NCI-H82 treated with DMSO at 0.1 percent for 48 hours (cell line): ENCODE data around the gene ZNF701.
"Not testable (repeated sequence)": the region's sequence is repeated elsewhere in the genome, so short reads cannot be mapped to it uniquely, and the experiment has no call there.

Source experiments
- DNase-seq: peaks from one replicate; lab custom pipeline; 2025; ENCODE audit not compliant: unreplicated experiment; lab: John Stamatoyannopoulos, UW

ZNF701 gene

DNA sequence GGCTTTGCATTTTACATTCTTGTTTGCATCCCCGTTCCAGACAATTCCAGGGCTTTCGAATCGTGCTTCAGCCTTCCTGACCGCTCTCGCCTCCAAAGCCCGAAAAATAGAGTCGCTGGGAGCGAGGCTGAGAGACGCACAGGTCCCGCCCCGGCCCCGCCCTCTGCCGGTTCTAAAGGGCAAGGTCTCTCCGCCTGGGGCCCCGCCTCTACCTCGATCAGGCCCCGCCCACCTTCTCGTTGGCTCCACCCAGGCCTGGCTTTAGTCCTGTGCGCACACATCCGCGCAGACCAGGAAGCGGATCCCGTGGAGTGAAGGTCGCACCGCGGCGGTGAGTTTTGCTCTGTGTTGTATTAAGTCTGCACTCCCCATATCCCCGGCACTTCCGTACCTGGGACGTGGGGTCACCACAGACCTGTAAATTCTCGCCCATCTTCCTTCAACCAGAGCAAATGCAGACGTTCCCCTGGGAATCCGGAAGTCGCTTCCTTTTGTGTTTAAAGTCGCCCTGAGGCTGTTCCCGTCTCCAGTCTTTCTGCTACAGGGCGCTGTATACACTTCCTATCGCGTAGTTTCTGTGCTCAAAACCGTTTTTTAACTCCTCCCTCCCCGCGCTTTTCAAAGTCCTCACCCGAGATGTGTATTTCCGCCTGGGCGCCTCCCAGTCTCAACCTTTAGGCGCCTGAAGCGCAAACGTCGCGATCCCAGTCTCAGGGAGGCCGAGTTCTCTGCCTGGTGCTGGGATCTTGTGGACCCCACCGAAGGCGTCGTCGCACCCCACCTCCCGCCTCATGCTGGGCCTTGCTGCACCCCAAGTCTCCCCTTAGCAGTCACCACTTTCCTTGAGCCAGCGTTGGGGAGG is at the start of gene ZNF701:
TSS of gene ZNF701 (plus strand) at position 288 of the 862 bp plus-strand sequence. CDS start 3,861 bp downstream, outside the sequence.
- DNase-seq, result peak; percentile 59

DNA sequence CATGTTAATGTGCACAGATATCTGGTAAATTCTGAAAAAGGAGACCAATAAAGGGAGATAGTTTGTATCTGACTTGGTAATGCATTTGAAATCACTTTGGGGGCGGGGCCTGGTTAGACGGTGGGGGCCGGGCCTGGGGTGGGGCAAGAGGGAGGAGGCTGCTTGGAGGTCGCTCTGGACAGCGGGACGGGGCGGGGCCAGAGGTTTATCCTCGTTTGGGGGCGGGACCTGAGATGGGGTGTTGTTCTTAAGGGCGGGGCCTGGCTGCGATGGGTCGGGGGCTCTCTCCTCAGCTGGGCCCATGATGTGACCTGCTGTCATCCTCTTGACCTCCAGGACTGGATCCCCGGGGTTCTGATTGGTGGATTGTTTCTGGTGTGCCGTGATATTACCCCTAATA is 47.5 kb upstream of the ZNF701 start:
- DNase-seq, result no peak

DNA sequence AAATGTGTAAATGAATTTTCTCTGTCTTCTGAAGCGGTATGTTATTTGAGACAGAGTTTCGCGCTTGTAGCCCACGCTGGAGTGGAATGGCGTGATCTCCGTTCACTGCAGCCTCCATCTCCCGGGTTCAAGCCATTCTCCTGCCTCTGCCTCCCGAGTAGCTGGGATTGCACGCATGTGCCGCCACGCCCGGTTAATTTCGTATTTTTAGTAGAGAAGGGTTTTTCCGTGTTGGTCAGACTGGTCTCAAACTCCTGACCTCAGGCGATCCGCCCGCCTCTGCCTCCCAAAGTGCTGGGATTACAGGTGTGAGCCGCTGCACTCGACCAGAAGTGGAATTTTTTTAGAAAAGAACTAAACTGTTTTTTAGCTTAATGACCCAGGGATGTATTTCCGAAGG is 46.0 kb upstream of the ZNF701 start:
- DNase-seq, result no peak

DNA sequence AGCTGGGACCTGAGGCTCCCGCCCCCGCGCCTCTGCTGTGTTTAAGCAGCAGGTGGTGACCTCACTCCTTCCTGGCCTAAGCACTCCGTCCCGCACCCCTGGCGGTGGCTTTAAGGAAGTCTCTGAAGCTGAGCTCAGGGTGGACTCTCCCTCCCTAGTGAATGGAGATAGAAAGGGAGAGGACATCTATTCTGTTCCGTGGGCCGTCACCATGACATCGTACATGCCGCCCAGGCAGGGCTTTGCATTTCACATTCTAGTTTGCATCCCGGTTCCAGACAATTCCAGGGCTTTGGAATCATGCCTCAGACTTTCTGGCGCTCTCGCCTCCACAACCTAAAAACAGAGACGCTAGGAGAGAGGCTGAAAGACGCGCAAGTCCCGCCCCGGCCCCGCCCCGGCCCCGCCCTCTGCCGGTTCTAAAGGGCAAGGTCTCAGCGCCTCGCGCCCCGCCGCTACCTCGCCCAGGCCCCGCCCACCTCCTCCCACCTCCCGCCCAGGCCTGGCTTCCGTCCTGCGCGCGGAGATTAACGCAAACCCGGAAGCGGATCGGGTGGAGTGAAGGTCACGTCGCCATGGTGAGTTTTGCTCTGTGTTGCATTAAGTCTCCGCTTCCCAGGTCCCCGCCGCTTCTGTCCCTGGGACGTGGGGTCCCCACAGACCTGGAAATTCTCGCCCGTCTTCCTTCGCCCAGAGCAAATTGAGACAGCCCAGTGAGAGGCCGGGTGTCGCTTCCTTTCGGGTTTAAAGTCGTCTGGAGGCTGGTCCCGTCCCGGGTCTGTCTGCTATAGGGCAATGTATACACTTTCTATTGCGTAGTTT is 42.7 kb upstream of the ZNF701 start, which contains the start of gene ZNF808:
TSS of gene ZNF808 (plus strand) at position 535 of the 822 bp plus-strand sequence. CDS start 15,617 bp downstream, outside the sequence.
- peak; percentile 83 for DNase-seq

DNA sequence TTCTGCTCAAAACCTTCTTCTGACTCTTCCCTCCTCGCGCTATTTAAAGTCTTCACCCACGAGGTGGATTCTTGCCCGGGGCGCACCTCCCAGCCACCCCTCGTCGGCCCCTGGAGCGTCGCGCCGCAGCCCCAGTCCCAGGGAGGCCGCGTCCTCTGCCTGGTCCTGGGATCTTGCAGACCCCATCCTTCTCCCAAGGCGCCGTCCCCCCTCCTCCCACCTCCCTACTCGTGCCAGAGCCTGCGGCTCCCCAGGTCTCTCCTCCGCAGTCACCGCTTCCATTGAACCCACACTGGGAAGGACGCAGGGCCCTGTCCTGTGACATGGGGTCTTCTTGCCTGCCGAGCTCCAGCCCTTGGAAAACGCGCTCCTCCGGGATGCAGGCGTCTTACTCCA is 42.1 kb upstream of the ZNF701 start:
- no peak for DNase-seq

DNA sequence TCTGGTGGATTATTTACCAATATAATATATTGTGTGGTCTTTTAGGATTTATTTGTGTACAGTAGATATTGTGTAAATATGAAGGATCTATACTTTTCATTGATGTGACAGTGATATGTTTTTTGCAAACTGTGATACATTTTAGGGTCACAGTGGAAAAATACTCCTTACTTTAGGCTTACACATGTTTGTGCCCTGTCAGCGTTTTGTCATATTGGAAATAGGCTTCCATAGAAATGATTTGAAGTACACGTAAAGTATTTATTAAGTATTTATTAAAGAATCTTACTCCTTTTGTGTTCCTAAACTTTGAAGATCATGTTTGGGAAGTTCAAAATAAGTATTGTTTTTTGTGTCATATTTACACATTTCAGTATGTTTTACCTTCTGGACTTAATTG is 37.6 kb upstream of the ZNF701 start:
- DNase-seq, result no peak

DNA sequence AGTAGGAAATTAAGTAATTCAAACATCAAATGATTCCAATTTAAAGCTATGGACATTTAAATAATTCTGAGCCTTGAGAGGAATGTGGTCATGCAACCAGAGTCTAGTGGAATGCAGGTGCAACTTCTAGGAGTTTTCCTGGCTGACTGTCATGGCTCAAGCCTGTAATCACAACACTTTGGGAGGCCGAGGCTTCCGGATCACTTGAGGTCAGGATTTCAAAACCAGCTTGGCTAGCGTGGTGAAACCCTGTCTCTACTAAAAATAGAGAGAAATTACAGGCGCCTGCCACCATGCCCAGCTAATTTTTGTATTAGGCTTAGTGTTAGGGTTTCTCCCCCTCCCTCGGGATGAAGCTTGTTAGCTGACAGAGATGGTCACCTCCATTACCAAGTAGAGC is 36.2 kb upstream of the ZNF701 start:
- no peak for DNase-seq

DNA sequence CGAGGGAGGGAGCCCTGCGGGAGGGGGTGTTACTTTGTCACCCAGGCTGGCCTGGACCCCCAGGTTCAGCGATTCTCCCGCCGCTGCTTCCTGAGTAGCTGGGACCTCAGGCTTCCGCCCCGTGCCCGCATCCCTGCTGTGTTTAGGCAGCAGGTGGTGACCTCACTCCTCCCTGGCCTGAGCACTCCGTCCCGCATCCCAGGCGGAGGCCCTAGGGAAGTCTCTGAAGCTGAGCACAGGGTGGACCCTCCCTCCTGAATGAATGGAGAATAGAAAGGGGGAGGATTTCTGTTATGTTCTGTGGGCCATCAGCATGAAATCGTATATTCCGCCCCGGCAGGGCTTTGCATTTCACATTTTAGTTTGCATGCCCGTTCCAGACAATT is 34.7 kb upstream of the ZNF701 start:
- not testable (repeated sequence) for DNase-seq

DNA sequence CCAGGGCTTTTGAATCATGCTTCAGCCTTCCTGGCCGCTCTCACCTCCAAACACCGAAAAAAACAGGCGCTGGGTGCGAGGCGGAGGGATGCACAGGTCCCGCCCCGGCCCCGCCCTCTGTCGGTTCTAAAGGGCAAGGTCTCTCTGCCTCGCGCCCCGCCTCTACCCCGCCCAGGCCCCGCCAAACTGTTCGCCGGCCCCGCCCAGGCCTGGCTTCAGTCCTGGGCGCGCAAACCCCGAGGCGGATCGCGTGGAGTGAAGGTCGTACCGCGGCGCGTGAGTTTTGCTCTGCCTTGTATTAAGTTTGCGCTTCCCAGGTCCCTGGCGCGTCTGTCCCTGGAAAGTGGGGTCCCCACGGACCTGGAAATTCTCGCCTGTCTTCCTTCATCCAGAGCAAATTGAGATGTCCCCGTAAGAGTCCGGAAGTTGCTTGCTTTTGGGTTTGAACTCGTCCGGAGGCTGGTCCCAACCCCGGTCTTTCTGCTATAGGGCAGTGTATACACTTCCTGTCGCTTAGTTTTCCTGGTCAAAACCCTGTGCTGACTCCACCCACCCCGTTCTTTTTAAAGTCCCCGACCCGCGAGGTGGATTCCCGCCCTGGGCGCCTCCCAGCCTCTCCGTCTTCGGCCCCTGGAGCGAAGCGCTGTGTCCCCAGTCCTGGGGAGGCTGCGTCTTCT is 34.2 kb upstream of the ZNF701 start:
- peak; percentile 33 for DNase-seq

DNA sequence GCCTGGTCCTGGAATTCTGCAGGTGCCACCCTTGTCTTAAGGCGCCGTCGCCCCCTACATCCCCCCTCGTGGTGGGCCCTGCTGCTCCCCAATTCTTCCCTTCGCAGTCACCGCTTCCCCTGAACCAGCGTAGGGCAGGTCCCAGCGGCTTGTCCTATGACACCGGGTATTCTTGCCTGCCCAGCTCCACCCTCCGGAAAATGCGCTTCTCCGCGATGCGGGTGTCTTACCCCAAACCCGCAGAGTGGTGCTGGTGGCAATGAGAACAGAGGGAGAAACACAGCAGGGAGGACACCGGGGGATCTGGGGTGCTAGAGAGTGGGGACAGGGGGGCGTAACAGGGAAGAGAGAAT is 33.7 kb upstream of the ZNF701 start:
- DNase-seq, result no peak

DNA sequence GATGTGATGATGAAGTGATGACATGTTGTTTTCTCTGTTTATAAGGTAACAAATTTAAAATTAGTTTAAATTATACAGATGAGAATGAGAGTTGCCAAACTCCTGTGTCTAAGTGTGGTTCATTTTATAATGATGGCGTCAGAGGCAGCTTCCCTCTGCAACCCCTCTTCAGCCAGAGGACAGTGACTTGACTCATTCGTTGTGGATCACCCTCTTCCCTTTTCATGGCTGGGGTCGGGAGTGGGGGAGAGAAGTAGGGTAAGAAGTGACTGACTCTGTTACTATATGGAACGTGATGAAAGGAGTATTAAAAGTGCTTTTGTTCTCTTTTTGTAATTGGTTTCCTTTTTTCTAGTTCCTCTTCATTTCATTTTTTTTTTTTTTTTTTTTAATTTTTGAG is 31.3 kb upstream of the ZNF701 start:
- DNase-seq, result not testable (repeated sequence)

DNA sequence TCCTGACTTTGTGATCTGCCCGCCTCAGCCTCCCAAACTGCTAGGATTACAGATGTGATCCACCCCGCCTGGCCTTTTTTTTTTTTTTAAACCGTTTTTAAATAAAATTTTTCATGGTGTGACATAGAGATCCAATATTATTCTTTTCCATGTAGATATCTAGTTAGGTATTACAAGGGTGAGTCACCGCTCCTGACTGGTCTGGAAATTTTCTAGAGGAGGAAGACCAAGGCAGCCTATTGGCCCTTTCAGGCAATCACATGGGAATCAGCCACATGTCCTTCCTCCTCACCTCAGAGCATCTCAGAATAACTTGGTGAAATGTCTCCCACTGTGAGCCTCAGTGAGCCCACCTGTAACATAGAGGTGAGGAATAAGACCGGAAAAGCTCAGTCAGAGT is 28.9 kb upstream of the ZNF701 start:
- not testable (repeated sequence) for DNase-seq

DNA sequence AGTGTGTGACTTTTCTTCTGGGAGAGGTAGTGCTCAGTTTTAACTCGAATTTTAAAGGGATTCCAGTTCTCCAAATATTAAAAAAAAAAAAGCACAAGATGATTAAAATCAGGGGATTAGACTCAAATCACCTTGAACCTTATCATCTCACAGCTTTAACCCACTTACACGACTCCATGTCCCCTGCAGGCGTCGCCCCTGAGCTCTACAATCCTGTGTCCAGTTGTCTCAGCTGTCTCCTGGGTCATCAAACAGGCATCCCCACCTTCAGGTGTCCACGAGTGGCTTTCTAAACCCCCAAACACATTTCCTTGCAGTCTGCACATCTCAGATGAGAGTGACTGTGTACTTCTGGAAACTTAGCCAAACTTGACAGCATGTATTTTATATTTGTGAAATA is 28.5 kb upstream of the ZNF701 start:
- DNase-seq, result no peak

DNA sequence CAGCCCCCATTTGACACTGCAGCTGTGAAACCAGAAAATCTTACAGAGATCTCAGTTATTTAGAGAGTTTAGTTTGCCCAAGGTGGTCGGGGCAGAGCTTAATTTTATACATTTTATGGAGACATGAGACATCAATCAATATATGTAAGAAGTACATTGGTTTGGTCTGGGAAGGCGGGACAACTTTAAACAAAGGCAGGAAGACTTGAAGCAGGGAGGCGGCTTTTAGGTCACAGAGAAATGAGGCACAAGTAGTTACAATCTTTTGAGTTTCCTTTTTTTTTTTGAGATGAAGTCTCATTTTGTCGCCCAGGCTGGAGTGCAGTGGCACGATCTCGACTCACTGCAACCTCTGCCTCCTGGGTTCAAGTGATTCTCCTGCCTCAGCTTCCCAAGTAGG is 27.5 kb upstream of the ZNF701 start:
- not testable (repeated sequence) for DNase-seq

DNA sequence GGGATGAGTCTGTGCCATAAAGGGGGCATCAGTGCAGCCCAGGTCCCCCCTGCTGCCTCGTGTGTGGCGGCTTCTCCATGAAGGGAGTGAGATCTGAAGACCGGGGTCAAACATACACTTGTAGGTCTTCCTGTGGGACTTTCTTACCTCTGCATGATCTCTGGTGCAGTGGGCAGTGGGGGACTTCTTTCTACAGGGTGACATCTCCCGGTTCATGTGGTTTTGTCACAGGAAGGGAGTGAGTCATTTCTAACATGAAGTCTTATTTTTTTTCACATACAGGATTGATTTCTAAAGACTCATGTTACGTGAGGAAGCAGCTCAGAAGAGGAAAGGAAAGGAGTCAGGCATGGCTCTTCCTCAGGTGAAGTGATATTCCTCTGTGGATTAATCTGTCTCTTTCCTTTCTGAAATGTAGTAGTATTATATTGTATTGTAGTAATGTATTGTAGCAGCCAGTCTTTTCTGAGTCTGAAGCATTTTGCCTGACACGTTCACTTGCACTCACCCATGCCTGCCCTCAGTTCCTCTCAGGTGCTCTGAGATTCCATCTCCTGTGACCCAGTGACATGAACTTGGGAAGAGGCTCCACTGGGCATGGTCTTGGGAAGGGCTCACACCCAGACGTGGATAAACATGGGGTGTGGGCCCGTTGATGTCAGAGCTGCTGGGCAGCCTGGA is 27.0 kb upstream of the ZNF701 start:
- no peak for DNase-seq

DNA sequence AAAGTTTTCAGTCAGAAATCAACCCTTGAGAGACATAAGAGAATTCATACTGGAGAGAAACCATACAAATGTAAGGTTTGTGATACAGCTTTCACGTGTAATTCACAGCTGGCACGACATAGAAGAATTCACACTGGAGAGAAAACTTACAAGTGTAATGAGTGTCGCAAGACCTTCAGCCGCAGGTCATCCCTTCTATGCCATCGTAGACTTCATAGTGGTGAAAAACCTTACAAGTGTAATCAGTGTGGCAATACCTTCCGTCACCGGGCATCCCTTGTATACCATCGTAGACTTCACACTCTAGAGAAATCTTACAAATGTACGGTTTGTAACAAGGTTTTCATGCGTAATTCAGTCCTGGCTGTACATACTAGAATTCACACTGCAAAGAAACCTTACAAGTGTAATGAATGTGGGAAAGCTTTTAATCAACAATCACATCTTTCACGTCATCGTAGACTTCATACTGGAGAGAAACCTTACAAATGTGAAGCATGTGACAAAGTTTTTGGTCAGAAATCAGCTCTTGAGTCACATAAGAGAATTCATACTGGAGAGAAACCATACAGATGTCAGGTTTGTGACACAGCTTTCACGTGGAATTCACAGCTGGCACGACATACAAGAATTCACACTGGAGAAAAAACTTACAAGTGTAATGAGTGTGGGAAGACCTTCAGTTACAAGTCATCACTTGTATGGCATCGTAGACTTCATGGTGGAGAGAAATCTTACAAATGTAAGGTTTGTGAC is 15.7 kb upstream of the ZNF701 start:
- no peak for DNase-seq

DNA sequence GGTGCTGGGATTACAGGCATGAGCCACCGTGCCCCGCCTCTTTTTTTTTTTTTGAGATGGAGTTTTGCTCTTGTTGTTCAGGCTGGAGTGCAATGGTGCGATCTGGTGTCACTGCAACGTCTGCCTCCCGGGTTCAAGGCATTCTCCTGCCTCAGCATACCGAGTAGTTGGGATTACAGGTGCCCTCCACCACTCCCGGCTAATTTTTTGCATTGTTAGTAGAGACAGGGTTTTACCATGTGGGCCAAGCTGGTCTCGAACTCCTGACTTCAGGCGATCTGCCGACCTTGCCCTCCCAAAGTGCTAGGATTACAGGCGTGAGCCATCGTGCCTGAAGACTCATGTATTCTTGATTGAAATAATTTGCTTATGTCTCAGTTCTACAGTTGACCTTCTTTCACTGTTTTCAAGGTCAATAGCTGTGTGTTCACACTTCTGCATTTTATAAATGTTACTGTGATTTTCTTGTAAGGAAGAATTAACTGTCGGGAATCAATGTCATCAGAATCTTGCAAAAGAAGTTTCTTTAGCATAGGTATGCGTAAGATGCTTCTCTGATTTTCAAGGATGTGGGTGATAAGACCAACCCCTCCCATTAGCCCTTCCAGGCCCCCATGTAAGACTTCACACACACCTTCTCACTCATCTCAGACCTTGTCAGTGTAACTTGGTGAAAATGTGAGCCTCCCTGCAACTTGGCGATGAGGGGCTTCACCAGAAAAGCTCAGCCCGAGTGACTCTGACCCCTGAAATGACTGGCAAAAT is 12.7 kb upstream of the ZNF701 start:
- DNase-seq, result no peak

DNA sequence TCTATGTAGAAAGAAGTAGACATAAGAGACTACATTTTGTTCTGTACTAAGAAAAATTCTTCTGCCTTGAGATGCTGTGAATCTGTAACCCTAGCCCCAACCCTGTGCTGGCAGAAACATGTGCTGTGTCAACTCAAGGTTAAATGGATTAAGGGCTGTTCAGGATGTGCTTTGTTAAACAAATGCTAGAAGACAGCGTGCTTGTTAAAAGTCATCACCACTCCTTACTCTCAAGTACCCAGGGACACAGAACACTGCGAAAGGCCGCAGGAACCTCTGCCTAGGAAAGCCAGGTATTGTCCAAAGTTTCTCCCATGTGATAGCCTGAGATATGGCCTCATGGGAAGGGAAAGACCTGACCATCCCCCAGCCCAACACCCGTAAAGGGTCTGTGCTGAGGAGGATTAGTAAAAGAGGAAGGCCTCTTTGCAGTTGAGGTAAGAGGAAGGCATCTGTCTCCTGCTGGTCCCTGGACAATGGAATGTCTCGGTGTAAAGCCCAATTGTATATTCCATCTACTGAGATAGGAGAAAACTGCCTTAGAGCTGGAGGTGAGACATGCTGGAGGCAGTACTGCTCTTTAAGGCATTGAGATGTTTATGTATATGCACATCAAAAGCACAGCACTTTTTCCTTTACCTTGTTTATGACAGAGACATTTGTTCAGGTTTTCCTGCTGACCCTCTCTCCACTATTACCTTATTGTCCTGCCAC is 11.2 kb upstream of the ZNF701 start:
- peak; percentile 0 for DNase-seq

DNA sequence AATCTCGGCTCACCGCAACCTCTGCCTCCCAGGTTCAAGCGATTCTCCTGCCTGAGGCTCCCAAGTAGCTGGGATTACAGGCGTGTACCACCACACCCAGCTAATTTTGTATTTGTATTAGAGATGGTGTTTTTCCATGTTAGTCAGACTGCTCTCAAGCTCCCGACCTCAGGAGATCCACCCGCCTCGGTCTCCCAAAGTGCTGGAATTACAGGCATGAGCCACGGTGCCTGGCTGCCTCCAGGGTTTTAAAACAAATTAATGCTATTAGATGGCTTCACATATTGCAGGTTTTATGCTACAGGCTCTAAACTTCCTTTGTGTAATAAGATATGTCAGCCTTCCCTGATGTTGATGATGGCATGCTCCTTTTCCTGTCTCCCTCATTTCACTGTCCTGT is 8.5 kb upstream of the ZNF701 start:
- DNase-seq, result not testable (repeated sequence)
